Stimulated activated CD8-positive, alpha-beta memory T cell treated with anti-CD3 and anti-CD28 coated beads, Interleukin-4, amount 100 ng/mL, for 24 hours (primary cell): ENCODE measurements around the gene CHI3L1.
A peak's percentile ranks its signal among the peaks of the same experiment; 100 is the strongest.
"Not testable (repeated sequence)": the region's sequence is repeated elsewhere in the genome, so short reads cannot be mapped to it uniquely, and the experiment has no call there.

ENCODE experiments used
- DNase-seq: peaks from one replicate; pipeline ENCODE4 v3.0.0-alpha.2; 2020; ENCODE audit warnings: low read depth

CHI3L1 gene

GRCh38 chr1:203186446-203187303 lies at the start of gene CHI3L1:
Gene CHI3L1, minus strand, starts transcription at chr1:203186704. Its CDS starts 81 bp downstream, at chr1:203186623.
- DNase-seq, result no peak

- DNase-seq, result not testable (repeated sequence)
Measured at GRCh38 chr1:203234901-203235300, 48.4 kb upstream of the CHI3L1 start.

GRCh38 chr1:203229471-203230135 lies 43.1 kb upstream of the CHI3L1 start, which contains the start of gene CHIT1:
Gene CHIT1, minus strand, starts transcription at chr1:203229673. Its CDS starts 37 bp downstream, at chr1:203229636.
- no peak for DNase-seq

- no peak for DNase-seq
Measured at GRCh38 chr1:203228670-203229069, 42.2 kb upstream of the CHI3L1 start.

GRCh38 chr1:203227371-203228083 lies 41.0 kb upstream of the CHI3L1 start:
- DNase-seq, result no peak

GRCh38 chr1:203225071-203225470 lies 38.6 kb upstream of the CHI3L1 start:
- DNase-seq, result no peak

GRCh38 chr1:203223012-203223775 lies 36.7 kb upstream of the CHI3L1 start:
- no peak for DNase-seq

GRCh38 chr1:203219934-203220333 lies 33.4 kb upstream of the CHI3L1 start:
- no peak for DNase-seq

- no peak for DNase-seq
Measured at GRCh38 chr1:203219171-203219570, 32.7 kb upstream of the CHI3L1 start.

GRCh38 chr1:203217668-203218067 lies 31.2 kb upstream of the CHI3L1 start:
- DNase-seq, result no peak

- DNase-seq, result no peak
Measured at GRCh38 chr1:203217139-203217655, 30.7 kb upstream of the CHI3L1 start.

GRCh38 chr1:203216274-203217138 lies 30.0 kb upstream of the CHI3L1 start:
- DNase-seq, result peak; percentile 21

GRCh38 chr1:203215573-203215972 lies 29.1 kb upstream of the CHI3L1 start:
- DNase-seq, result no peak

GRCh38 chr1:203214871-203215270 lies 28.4 kb upstream of the CHI3L1 start:
- no peak for DNase-seq

GRCh38 chr1:203213126-203213525 lies 26.6 kb upstream of the CHI3L1 start:
- DNase-seq, result no peak

GRCh38 chr1:203211812-203212211 lies 25.3 kb upstream of the CHI3L1 start:
- DNase-seq, result no peak

- no peak for DNase-seq
Measured at GRCh38 chr1:203210988-203211387, 24.5 kb upstream of the CHI3L1 start.

- DNase-seq, result no peak
Measured at GRCh38 chr1:203210350-203210749, 23.8 kb upstream of the CHI3L1 start.

GRCh38 chr1:203208181-203208580 lies 21.7 kb upstream of the CHI3L1 start:
- DNase-seq, result no peak

- no peak for DNase-seq
Measured at GRCh38 chr1:203207751-203208150, 21.2 kb upstream of the CHI3L1 start.
